Mesothelial cell of epicardium (in vitro differentiated cells): Measurements from ENCODE around the gene DKK3. TPM values are rescaled to one million over a fixed set of nuclear protein-coding genes. Genes with fewer than 3 reads are reported as not detected.

Experiments used
- DNase-seq, 2 experiments: peaks; one replicate each; pipeline ENCODE4 v3.0.0; 2021; ENCODE audit warnings: low spot score in 2 of 2; ENCODE audit not compliant: unreplicated experiment in 2 of 2
- H3K27ac Mint-ChIP-seq: 2 replicates; pipeline ENCODE4 v1.8.0; 2021; ENCODE audit warnings: mixed read lengths
- H3K27me3 Mint-ChIP-seq: 2 replicates; pipeline ENCODE4 v1.8.0; 2021; ENCODE audit warnings: low read depth, mixed read lengths
- H3K36me3 Mint-ChIP-seq: 2 replicates; pipeline ENCODE4 v1.8.0; 2021; ENCODE audit warnings: mixed read lengths
- H3K4me1 Mint-ChIP-seq: 2 replicates; pipeline ENCODE4 v1.8.0; 2021; ENCODE audit warnings: mixed read lengths
- H3K4me3 Mint-ChIP-seq: 2 replicates; pipeline ENCODE4 v1.8.0; 2021; ENCODE audit warnings: mild to moderate bottlenecking, moderate library complexity, mixed read lengths
- H3K9me3 Mint-ChIP-seq: 2 replicates; pipeline ENCODE4 v1.8.0; 2021; ENCODE audit warnings: mixed read lengths
- total RNA-seq: library from RNA; stranded (reverse); gene quantifications from 3 replicates; pipeline ENCODE4 v1.2.1, GENCODE V29; 2021
- TF ChIP-seq, protein P1 (sequence below): fragments of 200-600 bp; sonication (generic); IDR thresholded peaks from one replicate; pipeline ENCODE4 v1.5.0; 2021; ENCODE audit warnings: antibody characterized with exemption; ENCODE audit not compliant: unreplicated experiment

The DKK3 gene
- total RNA-seq, 1 donor from 2014 or later: 29.7 TPM

DNA sequence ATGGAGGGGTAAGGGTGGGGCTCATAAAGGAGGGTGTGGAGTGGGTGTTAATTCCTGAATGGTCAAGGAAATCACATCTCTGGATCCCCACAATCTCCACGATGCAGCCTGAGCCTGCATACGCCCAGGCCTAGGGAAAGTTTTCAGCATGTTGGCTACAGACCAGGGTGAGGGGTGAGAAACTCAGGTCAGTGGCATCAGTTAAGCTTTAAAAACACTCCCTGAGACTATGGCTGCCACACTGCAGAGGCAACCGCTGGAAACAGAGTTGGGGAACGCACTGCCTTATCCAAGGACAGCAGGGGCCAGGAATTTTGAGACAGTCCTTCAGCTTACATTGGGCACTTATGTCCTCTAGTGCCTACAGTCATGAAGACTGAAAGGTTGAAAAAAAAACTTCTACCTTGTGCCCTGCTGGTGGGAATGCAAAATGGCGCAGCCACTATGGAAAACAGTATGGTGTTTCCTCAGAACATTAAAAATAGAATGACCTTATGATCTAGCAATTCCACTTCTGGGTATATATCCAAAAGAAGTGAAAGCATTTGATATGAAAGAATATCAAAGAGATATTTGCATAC lies 19.7 kb downstream of the DKK3 start:
- Mint-ChIP-seq H3K4me1 (peaks cover 17% of the 10 kb centered on the region), H3K4me3 (no peak overlapping the region), H3K27me3 (no peaks in the 10 kb centered on the region), H3K9me3 (no peaks in the 10 kb centered on the region), H3K36me3 (peaks cover 1% of the 10 kb centered on the region), H3K27ac (no peak overlapping the region)
- no peak for DNase-seq
- TF ChIP-seq, protein P1, sequence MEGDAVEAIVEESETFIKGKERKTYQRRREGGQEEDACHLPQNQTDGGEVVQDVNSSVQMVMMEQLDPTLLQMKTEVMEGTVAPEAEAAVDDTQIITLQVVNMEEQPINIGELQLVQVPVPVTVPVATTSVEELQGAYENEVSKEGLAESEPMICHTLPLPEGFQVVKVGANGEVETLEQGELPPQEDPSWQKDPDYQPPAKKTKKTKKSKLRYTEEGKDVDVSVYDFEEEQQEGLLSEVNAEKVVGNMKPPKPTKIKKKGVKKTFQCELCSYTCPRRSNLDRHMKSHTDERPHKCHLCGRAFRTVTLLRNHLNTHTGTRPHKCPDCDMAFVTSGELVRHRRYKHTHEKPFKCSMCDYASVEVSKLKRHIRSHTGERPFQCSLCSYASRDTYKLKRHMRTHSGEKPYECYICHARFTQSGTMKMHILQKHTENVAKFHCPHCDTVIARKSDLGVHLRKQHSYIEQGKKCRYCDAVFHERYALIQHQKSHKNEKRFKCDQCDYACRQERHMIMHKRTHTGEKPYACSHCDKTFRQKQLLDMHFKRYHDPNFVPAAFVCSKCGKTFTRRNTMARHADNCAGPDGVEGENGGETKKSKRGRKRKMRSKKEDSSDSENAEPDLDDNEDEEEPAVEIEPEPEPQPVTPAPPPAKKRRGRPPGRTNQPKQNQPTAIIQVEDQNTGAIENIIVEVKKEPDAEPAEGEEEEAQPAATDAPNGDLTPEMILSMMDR: peak; percentile 53

DNA sequence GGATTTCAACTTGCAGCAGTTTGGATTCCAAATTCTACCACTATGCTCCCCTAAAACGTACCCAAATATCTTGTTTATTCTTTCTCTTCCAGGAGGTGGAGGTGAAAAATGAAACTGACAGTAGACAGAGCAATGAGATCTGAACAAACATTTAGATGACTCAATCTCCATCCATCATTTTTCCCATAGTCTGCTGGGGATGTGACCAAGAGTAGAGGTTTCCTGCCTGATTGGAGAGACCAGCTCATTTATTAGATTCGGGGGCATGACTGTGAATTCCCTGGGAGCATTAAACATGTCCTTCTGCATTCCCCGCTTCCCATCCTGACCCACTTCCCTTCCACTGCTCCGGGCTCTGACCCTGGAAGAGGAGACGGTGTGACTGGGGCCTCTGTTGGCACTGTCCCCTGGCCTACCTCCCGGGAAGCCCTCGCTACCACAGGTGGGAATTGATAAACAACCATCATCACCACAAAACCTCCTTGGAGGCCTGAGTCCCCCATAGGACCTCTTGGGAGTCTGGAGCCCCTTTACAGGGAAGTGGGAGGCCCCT lies 20.3 kb downstream of the DKK3 start:
- H3K4me3 Mint-ChIP-seq: no peak overlapping the region
- H3K4me1 Mint-ChIP-seq: peaks cover 14% of the 10 kb centered on the region
- H3K9me3 Mint-ChIP-seq: no peaks in the 10 kb centered on the region
- no peaks in the 10 kb centered on the region for H3K27me3 Mint-ChIP-seq
- no peak for DNase-seq
- TF ChIP-seq, protein P1: no peak
- H3K36me3 Mint-ChIP-seq: peaks cover 1% of the 10 kb centered on the region
- H3K27ac Mint-ChIP-seq: no peak overlapping the region

GRCh38 chr11:11987503-11988022 lies 20.9 kb downstream of the DKK3 start:
- no peak for DNase-seq
- Mint-ChIP-seq H3K9me3 (no peaks in the 10 kb centered on the region), H3K27ac (no peak overlapping the region), H3K4me1 (peaks cover 14% of the 10 kb centered on the region), H3K36me3 (peaks cover 1% of the 10 kb centered on the region), H3K27me3 (no peaks in the 10 kb centered on the region), H3K4me3 (no peak overlapping the region)
- TF ChIP-seq, protein P1: peak; percentile 81

DNA sequence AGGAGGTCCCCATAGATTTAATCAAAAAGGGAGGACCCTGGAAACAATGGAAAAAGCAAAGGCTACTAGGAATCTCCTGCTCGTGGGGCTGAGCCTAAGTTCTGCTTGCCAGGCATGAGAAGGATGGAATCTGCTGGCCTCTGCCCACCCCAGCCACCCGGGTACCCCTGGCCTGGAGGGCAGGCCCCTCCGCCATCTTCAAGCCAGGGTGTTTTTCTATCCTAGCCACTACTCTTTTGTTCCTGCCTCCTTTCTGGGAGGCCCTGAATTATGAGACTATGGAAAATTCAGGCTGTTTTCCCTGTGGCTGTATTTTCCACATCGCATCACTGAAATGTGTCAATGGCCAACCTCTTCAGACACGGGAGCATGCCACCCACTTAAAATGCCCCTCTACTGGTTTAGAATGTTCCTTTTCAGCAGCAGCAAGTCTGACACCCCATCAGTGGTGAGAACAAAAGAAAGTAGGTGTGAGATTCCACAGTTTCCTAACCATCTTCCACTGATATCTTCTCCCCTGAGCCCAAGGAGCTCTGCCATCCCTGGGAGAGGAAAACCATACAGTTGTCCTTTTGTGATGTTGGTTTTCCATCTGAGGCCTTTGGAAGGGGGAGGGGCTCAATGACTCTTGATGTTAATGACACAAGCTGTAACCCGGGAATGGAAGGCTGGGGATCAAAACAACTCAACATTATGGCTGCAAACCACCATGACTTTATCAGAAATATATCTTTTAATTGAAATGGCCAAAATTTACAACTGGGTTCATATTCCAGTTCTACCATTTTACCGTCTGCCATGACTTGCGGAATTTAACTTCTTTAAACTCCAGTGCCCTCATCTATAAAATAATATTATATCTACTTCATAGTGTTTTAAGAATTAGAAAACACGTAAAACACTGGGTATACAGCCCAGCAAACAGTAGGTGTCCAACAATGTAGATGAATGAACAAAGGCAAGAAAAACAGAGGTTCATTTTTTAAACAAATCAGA lies 22.2 kb downstream of the DKK3 start:
- TF ChIP-seq, protein P1: no peak
- Mint-ChIP-seq H3K36me3 (no peaks in the 10 kb centered on the region), H3K9me3 (no peaks in the 10 kb centered on the region), H3K4me1 (peaks cover 11% of the 10 kb centered on the region), H3K4me3 (no peak overlapping the region), H3K27me3 (no peaks in the 10 kb centered on the region), H3K27ac (no peak overlapping the region)
- DNase-seq: no peak

DNA sequence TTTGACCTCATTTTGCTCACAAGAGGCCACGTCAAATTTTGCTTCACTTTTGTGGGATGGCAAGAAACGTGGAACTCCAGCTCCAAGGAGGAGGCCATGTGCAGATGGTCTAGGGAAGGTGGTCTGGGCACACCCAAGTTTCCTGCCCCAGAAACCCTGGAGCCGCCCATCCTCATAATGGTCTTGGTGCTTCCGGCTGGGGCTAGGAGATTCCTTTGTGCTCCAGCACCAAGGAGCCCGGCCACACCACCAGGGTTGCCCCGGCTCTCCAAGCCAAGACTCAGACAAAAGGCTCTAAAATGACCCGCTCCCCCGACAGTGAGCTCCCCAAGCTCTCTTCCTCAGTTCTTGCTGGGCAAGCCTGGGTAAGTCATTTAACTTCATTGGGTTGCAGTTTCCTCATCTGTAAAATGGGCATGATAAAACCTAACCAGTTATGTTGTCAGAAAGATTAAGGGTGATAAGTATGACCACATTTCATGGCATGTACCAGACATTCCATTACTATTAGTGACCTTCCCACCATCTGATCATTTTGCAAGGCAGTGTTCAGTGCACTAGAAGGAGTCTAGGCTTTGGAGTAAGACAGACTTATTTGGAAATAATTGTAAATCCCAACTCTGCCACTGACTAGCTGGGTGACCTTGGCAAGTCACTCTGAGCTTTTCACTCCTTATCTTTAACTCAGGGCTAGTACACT lies 23.3 kb downstream of the DKK3 start:
- DNase-seq: no peak
- TF ChIP-seq, protein P1: no peak
- Mint-ChIP-seq H3K4me3 (no peak overlapping the region), H3K27me3 (no peaks in the 10 kb centered on the region), H3K4me1 (peaks cover 9% of the 10 kb centered on the region), H3K27ac (no peak overlapping the region), H3K36me3 (no peaks in the 10 kb centered on the region), H3K9me3 (no peaks in the 10 kb centered on the region)
